Kidney glomerular epithelial cell (primary cell): ENCODE results near the gene ADAM8.

Source experiments
- DNase-seq: peaks from one replicate; lab custom pipeline; 2025; lab: John Stamatoyannopoulos, UW

The ADAM8 gene

DNA sequence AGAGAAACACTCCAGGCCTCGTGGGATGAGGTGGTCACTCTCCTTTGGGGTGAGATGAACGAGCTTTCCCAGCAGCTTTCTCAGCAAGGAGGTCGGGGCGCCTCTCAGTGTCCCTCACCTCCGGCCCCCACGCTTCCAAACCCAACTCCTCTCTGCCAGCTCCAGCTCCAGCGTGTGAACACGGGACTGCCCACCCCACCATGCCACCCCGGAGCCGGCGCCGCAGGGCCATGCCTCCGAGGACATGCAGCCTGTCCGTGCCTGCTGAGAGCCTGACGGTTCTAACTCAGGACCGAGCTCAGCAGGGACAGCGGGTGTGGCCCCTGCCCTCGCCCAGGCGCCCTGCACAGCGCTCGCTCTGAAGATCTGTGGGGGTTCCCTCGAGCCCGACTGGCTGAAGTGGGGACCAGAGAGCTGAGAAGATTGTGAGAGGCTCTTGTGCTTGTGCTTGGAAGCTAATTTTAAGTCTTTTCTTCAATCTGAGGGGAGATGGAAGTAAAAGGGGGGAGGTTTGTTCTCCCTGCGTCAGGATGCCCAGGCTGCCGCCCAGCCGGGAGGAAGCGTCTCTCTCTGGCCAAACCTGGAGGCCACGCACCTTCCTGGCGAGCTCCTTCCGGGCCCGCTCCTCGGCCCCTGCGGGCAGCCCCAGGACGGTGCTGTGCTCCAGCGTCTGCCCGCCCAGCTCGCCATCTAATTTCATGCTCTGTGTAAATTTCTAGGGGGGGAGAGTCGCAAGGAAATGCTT is 5.1 kb upstream of the ADAM8 start:
- no peak for DNase-seq

DNA sequence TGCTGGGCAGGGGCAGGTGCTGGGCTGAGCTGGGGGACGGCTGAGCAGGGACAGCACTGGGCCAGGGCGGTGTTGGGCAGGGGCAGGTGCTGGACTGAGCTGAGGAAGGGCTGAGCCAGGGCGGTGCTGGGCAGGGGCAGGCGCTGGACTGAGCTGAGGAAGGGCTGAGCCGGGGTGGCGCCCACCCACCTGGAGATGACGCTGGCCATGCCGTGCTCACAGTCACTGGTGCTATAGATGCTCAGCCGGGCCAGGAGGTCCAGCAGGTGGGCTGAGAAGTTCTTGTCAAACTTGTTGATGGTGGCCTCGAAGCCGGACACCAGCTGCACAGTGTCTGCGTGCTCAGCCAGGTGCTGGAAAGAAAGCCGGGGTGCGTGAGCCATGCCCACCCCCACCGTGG is 4.4 kb upstream of the ADAM8 start:
- DNase-seq, result no peak

DNA sequence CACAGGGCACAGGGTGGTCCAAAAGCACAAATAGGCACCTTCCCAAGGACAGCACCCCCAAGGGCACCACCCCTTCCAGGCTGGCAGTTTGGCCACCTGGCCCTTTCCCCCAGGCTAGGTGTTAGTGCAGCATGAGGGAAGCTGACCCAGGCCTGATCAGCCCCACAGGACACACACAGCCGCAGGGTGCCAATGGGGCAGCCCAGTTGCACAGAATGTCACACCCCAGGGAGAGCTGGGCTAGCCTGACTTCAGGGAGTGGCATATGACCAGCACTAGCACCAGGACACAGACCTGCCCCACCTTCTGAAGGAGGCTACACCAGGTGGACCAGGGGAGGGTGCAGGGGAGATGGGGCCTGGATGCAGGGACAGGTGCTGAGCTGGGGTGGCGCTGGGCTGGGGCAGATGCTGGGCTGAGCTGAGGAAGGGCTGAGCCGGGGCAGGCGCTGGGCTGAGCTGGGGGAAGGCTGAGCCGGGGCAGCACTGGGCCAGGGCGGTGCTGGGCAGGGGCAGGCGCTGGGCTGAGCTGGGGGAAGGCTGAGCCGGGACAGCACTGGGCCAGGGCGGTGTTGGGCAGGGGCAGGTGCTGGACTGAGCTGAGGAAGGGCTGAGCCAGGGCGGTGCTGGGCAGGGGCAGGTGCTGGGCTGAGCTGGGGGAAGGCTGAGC is 3.9 kb upstream of the ADAM8 start:
- no peak for DNase-seq

DNA sequence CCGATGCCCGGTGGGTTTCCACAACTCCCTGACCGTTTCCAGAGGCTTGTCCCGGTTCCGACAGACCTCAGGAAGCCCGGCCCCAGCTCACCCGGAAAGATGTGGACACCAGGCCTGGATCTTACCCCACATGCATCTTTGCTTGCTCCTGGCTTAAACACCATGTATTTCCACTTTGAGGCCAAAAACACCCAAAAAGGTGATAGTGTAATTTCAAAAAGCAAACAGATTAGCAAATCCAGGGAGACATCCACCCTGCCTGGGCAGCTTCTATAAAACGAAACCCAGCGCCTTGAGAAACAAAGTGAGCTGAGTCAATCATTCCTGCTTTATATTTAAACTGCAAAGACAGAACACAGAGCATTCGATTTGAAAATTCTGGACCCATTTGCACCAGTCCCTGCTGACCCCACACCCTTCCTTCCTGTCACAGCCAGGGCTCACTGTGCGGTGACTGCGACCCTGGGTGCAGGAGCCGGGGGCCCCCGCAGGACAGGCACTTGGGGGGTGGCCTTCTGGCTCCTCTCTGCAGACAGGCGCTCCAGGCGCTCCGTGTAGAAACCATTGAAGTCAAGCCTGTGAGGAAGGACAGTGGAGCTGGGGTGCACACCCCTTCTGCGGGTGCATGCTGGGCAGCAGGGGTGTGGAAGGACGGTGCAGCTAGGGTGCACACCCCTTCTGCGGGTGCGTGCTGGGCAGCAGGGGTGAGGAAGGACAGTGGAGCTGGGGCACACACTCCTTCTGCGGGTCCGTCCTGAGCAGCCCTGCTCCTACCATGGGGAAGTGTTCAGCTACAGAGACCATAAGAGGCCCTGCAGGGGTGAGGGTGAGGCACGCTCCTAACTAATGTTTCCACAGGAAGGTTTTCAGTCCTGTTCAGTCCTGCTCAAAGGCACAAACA is 2.9 kb upstream of the ADAM8 start:
- DNase-seq, result no peak

DNA sequence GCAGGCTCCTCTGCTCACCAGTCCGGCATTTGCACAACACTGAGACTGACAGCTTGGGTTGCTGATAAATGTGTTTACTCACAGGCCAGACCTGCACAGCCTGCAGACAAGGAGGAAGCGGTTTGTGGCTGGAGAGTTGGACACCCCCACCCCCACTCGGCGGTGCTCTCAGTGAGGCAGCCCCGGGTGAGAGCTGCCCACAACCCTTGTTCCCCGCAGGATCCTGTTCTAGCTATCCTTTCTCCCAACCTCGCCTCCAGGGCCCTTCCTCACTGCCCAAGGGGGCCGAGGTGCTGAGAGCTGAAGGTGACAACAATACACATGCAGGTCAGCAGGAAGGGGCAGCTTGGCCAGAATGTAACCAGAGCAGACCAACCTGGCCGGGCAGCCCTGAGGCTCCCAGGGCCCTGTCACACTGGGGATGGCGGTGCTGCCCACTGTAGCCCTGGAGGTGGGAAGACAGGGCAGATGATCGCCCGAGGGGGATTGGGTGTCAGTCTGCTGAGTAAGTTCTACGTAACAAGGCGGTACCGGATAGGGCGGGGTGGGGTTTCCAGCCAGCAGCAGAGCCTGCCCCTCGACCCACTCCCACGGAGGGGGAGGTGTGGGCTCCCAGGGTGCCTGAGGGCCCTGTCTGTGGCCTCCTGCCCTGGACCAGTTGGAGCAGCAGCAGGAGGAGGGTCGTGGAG is 2.1 kb upstream of the ADAM8 start:
- DNase-seq, result peak; percentile 7

DNA sequence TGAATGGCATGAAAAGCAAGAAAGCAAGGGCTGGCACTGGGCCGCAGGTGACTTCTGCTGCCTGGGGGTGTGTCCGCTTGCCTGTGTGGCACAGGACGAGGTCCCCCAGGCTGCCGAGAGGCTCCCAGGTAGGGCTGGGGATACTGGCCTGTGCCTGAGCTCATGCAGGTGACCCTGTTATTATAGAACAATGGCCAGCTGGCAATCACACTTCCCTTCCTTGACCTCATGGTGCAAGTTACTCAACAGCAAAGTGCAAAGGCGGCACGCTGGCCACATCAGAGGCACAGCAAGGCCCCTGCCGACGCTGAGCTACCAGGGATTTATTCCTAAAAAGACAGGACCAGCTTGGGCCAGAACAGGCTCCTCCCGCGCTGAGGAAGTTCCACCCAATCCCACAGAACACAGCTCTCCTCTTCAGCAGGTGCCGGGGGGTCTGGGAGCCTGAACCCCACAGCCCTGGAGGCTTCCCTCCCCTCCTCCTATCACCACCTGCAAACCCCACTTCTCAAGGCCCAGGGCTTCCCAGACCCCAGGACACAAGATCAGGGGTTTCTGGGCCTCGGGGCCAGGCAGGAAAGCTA is 1.4 kb upstream of the ADAM8 start:
- DNase-seq, result no peak

DNA sequence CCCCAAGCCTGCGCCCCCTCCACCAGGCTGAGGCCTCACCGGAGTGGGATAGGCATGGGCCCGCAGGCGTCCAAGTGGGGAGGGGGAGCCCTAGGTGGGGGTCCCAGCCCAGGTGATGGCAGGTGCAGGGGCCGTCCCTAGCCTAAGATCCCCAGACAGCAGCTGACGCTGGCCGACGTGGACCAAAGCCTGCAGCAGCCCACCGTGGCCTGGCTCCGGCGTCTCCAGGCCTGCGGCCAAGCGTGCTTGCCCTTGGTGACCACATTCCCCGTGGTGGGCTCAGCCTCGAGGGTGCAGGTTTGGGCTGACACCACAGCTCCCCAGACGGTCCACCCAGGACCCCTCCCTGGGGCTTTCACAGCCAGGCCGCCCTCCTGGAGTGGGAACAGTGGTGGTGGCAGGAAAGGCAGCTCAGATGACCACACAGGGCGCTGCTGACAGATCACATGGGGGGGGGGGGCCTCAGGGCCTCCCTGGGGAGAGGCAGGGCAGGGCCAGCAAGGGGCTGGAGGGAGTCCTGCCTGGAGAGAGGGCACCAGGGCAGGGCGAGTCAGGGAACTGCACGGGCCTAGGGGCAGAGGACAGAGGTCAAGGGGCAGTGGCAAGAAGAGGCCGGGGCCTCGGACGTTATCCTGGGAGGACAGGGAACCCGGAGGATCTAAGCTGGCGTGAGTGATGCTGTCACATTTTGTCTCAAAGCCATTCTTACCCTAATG is 767 bp upstream of the ADAM8 start:
- DNase-seq, result no peak

DNA sequence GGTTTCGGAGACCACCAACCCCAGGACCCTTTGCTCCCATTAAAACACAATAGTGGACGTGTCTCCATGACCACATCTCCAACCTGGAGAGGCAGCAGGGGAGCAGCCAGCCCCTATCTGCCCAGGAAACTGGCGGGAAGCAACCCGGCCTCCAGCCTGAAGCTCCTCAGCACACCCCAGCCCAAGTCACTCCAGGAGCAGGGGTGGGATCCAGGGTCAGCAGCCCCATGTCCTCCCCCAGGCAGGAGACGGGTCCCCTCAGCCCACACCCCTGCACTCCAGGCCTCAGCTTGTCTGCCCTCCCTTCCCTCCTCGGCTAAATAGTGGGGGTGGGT is 601 bp downstream of the ADAM8 start:
- no peak for DNase-seq

DNA sequence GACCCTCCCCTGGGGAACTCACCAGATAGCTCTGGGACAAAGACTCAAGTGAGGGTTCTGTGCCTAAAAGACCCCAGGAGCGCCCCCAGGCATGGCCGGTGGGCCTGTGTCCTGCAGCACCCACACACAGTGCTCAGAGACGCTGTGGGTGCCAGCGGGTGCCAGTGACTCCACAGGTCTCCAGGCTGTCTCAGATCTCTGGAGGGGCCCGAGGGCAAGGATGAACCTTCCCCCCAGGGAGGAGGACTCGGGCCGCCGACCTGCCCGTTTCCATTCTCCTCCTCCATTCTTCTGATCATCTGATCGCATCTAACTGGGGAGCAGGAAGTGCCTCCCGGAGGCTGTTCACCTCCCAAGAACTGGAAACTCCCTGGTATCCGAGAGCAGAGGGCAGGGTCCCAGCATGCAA is 980 bp downstream of the ADAM8 start:
- DNase-seq, result no peak

DNA sequence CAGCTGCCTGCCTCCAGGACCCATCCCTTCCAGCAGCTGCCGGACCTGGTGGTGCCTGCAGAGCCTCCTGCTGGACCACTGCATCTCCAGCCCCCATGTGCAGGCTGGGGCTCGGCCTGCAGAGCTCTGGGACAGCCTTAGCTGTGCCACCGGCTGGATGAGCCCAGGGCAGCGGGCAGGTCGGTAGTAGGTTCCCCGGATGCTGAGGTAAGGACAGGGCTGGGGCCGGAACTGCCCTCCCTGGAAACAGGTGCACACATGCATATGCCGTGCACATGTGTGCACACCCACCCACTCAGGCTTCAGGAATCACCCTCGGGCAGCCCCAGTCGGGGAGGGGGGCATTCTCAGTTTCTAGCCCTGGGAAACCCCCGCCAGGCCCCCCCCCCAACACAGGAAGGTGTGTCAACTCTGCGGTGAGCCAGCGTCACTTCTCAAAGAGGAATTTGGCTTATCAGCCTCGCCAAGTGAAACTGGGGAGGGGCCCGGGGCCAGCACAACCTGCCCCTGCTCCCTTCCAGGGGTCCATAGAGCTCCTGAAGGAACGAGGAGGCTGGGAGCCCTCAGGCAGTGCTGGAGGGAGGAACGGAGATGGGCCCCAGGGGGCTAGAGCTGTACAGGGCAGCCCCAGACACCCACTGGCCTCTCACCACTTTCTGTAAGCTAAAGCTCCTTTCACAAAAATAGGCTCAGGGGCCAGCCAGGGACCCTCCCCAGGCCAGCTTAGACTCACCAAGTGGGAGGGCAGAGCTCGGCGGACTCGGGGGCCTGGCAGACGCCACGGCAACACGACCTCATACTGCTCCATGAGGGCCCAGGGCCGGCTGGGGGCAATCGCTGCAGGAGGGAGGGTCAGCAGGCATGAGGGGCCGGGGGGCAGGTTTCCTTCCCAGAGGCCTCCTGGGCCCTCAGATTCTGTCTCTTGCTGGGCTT is 1.7 kb downstream of the ADAM8 start:
- DNase-seq, result no peak

DNA sequence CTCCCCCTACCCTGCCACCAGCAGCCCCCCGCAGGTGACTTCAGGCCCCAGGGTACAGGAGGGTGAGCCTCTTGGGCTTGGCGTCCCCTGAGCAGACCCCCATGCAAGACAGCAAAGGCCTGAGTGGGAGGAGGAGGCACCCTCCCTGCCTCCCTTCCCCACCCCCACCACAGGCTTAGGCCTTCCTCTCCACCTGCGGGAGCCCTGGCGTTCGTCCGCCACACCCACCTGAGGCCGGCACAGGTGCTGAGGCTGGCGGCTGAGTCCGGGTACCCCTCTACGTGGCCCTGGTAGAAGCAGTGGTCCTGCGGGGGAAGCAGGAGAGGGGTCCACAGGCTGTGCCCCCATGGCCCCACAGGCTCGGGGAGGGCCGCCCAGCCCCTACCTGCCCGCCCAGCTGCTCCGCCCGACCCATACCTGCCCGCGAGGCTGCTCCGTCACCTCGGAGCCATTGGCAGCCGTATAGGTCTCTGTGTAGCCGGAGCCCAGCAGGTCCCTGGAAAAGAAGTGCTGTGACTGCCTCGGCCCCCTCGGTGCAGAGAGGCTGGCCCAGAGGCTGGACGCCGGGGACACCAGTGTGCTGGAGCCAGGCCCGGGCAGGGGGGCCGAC is 3.0 kb downstream of the ADAM8 start:
- DNase-seq, result no peak

DNA sequence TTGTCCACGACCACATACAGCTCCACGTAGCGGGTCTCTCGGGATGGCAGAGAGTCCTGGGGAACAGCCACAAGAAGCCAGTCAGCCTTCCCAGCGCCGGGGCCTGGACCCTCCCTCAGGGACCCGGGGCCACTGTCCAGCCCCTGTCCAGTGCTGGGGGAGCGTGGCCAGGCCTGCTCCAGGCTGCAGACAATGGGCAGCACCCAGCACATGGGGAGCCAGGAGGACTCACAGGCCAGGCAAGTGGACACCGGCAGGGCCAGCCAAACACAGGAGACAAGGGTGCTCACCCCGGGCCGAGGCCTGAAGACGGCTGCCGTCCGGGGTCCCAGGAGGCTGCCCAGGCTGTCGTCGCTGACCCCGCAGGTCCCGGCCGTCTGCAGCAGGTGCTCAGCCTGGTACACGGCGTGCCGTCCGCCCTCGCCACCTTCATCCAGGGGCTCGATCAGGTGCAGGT is 3.7 kb downstream of the ADAM8 start:
- no peak for DNase-seq

DNA sequence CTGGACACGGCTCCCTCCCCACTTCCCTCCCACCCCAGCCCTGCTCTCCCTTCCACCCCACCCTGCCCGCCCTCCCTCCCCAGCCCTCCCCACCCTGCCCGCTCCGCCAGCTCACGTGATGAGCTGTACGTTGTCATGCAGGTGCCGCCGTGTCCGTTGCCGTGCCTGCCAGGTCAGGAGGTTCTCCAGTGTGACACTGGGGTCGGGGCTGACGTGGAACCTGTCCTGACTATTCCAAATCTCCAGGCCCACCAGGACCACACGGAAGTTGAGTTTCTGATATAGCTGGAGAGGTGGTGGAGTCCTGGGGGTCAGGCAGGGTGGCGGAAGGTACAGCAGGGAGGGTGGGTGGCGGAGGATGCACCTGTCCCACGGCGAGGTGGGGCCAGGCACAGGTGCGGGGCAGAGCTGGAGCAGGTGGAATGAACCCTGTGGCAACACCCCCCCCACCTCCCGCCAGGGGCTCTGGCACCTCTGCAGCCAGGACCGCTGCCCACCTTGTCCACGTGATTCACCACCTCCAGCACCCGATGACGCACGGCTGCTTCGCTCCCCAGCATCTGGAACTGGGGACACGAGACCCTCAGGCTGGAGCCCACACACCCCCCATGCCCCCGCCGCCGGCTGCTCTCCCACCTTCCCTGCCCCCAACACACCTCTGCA is 4.2 kb downstream of the ADAM8 start:
- no peak for DNase-seq

DNA sequence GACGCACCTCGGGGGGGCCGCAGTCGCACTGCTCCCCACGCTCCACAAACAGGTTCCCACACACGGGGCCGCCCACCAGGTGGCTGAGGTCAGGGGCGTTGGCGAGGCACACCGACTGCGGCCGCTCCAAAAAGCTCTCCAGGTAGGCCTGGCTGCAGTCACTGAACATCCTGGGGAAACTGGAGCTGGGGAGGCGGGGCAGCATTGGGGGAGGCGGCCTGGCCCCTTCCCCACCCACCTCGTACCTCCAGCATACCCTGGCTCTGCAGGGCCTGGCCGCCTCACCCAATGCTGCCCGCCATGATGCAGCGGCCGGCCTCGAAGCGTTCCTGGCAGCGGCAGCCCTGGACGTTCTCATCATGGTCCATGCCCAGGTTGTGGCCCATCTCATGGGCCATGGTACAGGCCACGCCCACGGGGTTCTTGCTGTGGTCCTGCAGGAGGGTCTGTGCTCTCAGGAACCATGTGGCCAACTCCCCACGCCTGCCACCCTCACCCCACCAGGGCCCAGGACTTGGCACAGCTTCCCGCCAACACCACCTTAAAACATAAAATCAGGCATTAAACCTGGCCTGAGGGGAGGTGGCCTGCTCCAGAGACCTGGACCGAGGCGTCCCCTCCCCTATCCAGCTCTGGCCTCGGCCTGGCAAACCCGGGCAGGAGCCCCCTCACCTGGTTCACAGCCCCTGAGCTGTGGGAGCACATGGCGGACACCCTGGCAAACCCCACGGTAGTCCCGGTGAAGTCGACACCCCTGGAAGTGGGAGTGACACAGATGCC is 5.0 kb downstream of the ADAM8 start:
- DNase-seq, result no peak

DNA sequence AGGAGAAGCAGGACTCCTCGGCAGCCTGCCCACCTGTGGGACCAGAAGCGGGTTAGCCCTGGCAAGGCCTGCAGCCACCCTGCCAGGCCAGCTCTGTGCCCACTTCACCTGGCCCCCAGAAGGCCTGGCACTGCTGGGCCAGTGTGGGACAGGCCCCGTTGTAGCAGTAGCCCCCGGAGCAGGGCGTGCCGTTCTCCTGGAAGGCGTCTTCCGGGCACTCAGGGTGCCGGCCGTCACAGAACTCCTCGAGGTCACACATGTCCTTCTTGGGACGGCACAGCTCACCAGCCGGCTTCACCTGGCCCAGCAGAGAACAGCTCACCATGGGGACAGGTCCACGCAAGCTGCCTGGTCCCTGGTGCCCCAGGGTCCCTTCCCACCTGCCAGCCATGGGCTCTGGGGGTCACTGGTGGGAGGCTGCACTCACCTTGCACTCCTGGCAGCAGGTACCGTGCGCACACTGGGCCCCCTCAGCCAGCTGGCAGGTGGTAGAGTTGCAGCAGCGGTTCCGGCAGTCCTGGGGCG is 5.8 kb downstream of the ADAM8 start:
- no peak for DNase-seq

DNA sequence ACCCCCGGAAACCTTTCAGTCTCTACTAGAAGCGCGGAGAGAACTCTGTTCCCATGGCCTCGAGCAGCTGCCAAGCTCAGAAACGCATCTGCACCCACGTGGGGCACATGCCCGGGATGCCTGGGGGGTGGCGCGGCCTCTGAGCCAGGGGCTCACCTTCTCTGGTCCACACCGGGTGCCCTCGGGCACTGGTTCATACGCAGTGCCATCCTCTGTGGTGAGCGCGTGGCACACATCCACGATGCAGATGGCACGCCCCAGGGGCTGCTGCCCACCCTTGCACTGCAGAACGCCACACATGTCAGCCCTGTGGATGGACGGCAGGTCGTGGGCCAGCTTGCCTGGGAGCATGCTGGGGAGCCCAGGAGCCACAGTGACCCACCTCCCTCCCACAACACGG is 6.5 kb downstream of the ADAM8 start:
- DNase-seq, result no peak

DNA sequence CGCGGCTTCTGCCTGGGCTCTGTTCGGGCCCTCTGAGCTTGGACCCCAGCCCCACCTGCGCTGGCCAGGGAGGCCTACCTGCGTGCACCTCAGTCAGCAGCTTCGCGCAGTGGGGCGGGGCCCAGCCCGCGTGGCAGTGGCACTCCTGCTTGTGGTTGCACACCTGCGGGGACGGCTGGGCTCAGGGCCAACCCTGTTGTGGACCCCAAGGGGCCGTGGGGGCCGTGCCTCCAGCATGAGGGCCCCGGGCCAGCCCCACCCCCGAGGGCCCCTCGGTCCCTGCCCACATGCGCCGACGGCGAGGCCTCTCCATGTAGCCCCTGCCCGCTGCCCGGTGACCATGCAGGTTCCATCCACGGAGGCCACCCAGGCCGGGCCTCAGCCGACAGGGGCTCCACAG is 7.3 kb downstream of the ADAM8 start:
- DNase-seq, result no peak

DNA sequence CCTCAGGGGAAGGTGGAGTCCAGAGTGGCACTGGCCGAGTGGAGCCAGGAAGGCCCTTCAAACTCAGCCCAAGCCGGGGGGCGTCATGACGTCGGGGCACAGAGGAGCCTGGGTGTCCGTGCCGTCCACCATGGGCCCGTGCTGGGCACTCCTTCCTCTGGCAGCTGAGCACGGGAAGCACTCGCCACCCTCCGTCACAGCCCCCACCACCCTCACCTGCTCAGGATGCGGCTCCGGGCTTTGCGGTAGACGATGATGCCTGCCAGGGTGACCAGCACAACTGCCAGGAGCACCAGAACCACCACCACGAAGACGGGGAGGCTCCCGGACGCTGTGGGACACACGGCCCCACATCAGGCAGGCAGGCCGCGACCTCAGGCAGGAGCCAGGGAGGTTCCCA is 8.1 kb downstream of the ADAM8 start:
- DNase-seq, result no peak
